Loucy (cell line): ENCODE data around the gene OSBPL1A.

ENCODE experiments used
- H2AFZ ChIP-seq: fragments of 200-600 bp; sonication (generic); 2 replicates; pipeline ENCODE4 v1.6.0; 2016; ENCODE audit warnings: antibody characterized with exemption, mild to moderate bottlenecking, low read length, moderate library complexity
- H3F3A ChIP-seq: fragments of 200-600 bp; 2 replicates; pipeline ENCODE4 v1.6.0; 2016; ENCODE audit warnings: antibody characterized with exemption, low read depth, mild to moderate bottlenecking
- H3K27me3 ChIP-seq: fragments of 200-600 bp; sonication (generic); 2 replicates; pipeline ENCODE4 v1.6.1; 2014; ENCODE audit warnings: low read length, mild to moderate bottlenecking; ENCODE audit not compliant: insufficient read depth, poor library complexity, severe bottlenecking
- H3K36me3 ChIP-seq: fragments of 200-600 bp; sonication (generic); 2 replicates; pipeline ENCODE4 v1.6.1; 2016; ENCODE audit warnings: low read length; ENCODE audit not compliant: insufficient read depth
- H3K4me1 ChIP-seq: fragments of 200-600 bp; sonication (generic); 2 replicates; pipeline ENCODE4 v1.5.1; 2014; ENCODE audit warnings: low read length, mild to moderate bottlenecking; ENCODE audit not compliant: insufficient read depth, poor library complexity, severe bottlenecking
- H3K4me2 ChIP-seq: fragments of 200-600 bp; sonication (generic); 2 replicates; pipeline ENCODE4 v1.6.0; 2014; ENCODE audit warnings: antibody characterized with exemption, low read length, low read depth, mild to moderate bottlenecking; ENCODE audit not compliant: poor library complexity, severe bottlenecking
- H3K4me3 ChIP-seq: fragments of 200-600 bp; sonication (generic); 2 replicates; pipeline ENCODE4 v1.5.1; 2014; ENCODE audit warnings: low read length, mild to moderate bottlenecking, mixed read lengths; ENCODE audit not compliant: poor library complexity, severe bottlenecking
- H3K79me2 ChIP-seq: fragments of 200-600 bp; sonication (generic); 2 replicates; pipeline ENCODE4 v1.6.1; 2014; ENCODE audit warnings: low read length; ENCODE audit not compliant: insufficient read depth
- H3K9ac ChIP-seq: fragments of 200-600 bp; sonication (generic); 2 replicates; pipeline ENCODE4 v1.6.0; 2014; ENCODE audit warnings: mild to moderate bottlenecking, low read depth, low read length, moderate library complexity; ENCODE audit not compliant: poor library complexity, severe bottlenecking
- H3K9me2 ChIP-seq: fragments of 200-600 bp; sonication (generic); replicated peaks from 2 replicates; pipeline ENCODE4 v1.6.1; 2016; ENCODE audit warnings: low read depth, low read length, mixed read lengths
- H3K9me3 ChIP-seq: fragments of 200-600 bp; sonication (generic); 2 replicates; pipeline ENCODE4 v1.6.1; 2014; ENCODE audit warnings: mild to moderate bottlenecking, antibody characterized with exemption, low read length, low read depth; ENCODE audit not compliant: insufficient read depth
- H4K20me1 ChIP-seq: fragments of 200-600 bp; sonication (generic); 2 replicates; pipeline ENCODE4 v1.6.0; 2014; ENCODE audit warnings: antibody characterized with exemption, low read length, mild to moderate bottlenecking; ENCODE audit not compliant: insufficient read depth, poor library complexity, severe bottlenecking
- CTCF ChIP-seq: fragments of 200-600 bp; sonication (generic); conservative IDR thresholded peaks from 2 replicates; pipeline ENCODE4 v1.5.1; 2014; ENCODE audit warnings: mild to moderate bottlenecking, antibody characterized with exemption, low read length
- EZH2phosphoT487 ChIP-seq: fragments of 200-600 bp; IDR thresholded peaks from 2 replicates; pipeline ENCODE4 v1.6.1; 2018; ENCODE audit warnings: antibody characterized with exemption, mild to moderate bottlenecking, moderate library complexity, borderline replicate concordance

Gene OSBPL1A

GRCh38 chr18:24208270-24209035 lies 189.2 kb downstream of the OSBPL1A start:
- H3K9me3 ChIP-seq = no peaks in the 10 kb centered on the region
- TF ChIP-seq CTCF (no peak), EZH2phosphoT487 (no peak)
- H2AFZ ChIP-seq = no peak overlapping the region
- no peak overlapping the region for H3K4me3 ChIP-seq
- H3K4me2 ChIP-seq = no peak overlapping the region
- no peaks in the 10 kb centered on the region for H3F3A ChIP-seq
- no peaks in the 10 kb centered on the region for H3K79me2 ChIP-seq
- no peaks in the 10 kb centered on the region for H3K27me3 ChIP-seq
- H3K4me1 ChIP-seq = no peaks in the 10 kb centered on the region
- H3K9ac ChIP-seq = no peak overlapping the region
- no peaks in the 10 kb centered on the region for H3K9me2 ChIP-seq
- no peaks in the 10 kb centered on the region for H3K36me3 ChIP-seq
- H4K20me1 ChIP-seq = no peaks in the 10 kb centered on the region

GRCh38 chr18:24204904-24205303 lies 192.7 kb downstream of the OSBPL1A start:
- H3K9me3 ChIP-seq = no peaks in the 10 kb centered on the region
- no peaks in the 10 kb centered on the region for H3K4me1 ChIP-seq
- H3K9me2 ChIP-seq = no peaks in the 10 kb centered on the region
- no peak overlapping the region for H3K4me3 ChIP-seq
- no peak overlapping the region for H3K9ac ChIP-seq
- no peaks in the 10 kb centered on the region for H3K27me3 ChIP-seq
- H4K20me1 ChIP-seq = no peaks in the 10 kb centered on the region
- H3F3A ChIP-seq = no peaks in the 10 kb centered on the region
- no peaks in the 10 kb centered on the region for H3K36me3 ChIP-seq
- no peak overlapping the region for H2AFZ ChIP-seq
- H3K79me2 ChIP-seq = no peaks in the 10 kb centered on the region
- no peak overlapping the region for H3K4me2 ChIP-seq
- TF ChIP-seq EZH2phosphoT487 (no peak), CTCF (no peak)

GRCh38 chr18:24201699-24202687 lies 195.6 kb downstream of the OSBPL1A start:
- no peak overlapping the region for H3K4me2 ChIP-seq
- no peaks in the 10 kb centered on the region for H3K27me3 ChIP-seq
- H3F3A ChIP-seq = no peaks in the 10 kb centered on the region
- no peaks in the 10 kb centered on the region for H3K9me3 ChIP-seq
- no peaks in the 10 kb centered on the region for H3K36me3 ChIP-seq
- no peak overlapping the region for H2AFZ ChIP-seq
- H3K4me1 ChIP-seq = no peaks in the 10 kb centered on the region
- H3K4me3 ChIP-seq = no peak overlapping the region
- TF ChIP-seq EZH2phosphoT487 = no peak
- no peak for TF ChIP-seq CTCF
- H4K20me1 ChIP-seq = no peaks in the 10 kb centered on the region
- H3K9me2 ChIP-seq = no peaks in the 10 kb centered on the region
- H3K9ac ChIP-seq = no peak overlapping the region
- no peaks in the 10 kb centered on the region for H3K79me2 ChIP-seq
